GM12878 (cell line): Measurements from ENCODE around the gene HMCES. TPM values are rescaled to one million over a fixed set of nuclear protein-coding genes. Genes with fewer than 3 reads are reported as not detected.

Experiments
- ATAC-seq: fragments of 200-7000 bp; cut with Tn5 transposase; 3 replicates; pipeline ENCODE4 v1.9.1; 2020; ENCODE audit warnings: mild to moderate bottlenecking, moderate library complexity
- BruUV-seq: library from RNA; stranded (reverse); fragments of 400-500 nt; replicated peaks from 2 replicates; lab custom pipeline; 2021; lab: Mats Ljungman, UMichigan
- CTCF ChIA-PET: fragments of 300-600 bp; sonication (Branson Sonifier 250); formaldehyde crosslinking; extraction: SDS; loops from one replicate; lab custom pipeline; 2021; ENCODE audit warnings: inconsistent platforms; lab: Yijun Ruan, JAX
- POLR2A ChIA-PET: fragments of 350-600 bp; formaldehyde crosslinking; extraction: SDS; loops from one replicate; lab custom pipeline; 2021; ENCODE audit warnings: inconsistent platforms; lab: Charles Lee
- RAD21 ChIA-PET: fragments of 300-600 bp; sonication (Branson Sonifier 250); formaldehyde crosslinking; loops from one replicate; lab custom pipeline; 2023; ENCODE audit warnings: antibody characterized with exemption; ENCODE audit not compliant: unreplicated experiment; lab: Charles Lee
- SMC1A ChIA-PET: fragments of 300-600 bp; sonication (Branson Sonifier 250); formaldehyde crosslinking; loops from one replicate; lab custom pipeline; 2023; ENCODE audit not compliant: unreplicated experiment, uncharacterized antibody; lab: Charles Lee
- DNase-seq: peaks from one replicate; pipeline ENCODE4 v3.0.0-alpha.2; 2011; ENCODE audit warnings: low read depth, low spot score
- FAIRE-seq: peaks from 3 replicates; lab custom pipeline; 2011; peaks lifted over from hg19 to GRCh38; lab: Jason Lieb, UNC
- H2AFZ ChIP-seq: 2 replicates; pipeline ENCODE4 v1.6.0; 2011; ENCODE audit warnings: low read depth, low read length, control low read depth; ENCODE audit not compliant: control insufficient read depth
- H3K27ac ChIP-seq: 2 replicates; pipeline ENCODE4 v1.5.1; 2011; ENCODE audit warnings: control low read depth; ENCODE audit not compliant: control insufficient read depth, insufficient read depth
- H3K27me3 ChIP-seq, 2 experiments: replicated peaks in 1 of 2; 2 replicates each; pipeline versions ENCODE4 v1.6.0 to v1.6.1; 2011; ENCODE audit warnings: low read length in 1 of 2; ENCODE audit not compliant: control insufficient read depth in 2 of 2, insufficient read depth in 2 of 2
- H3K36me3 ChIP-seq, 2 experiments: 2 replicates each; pipeline ENCODE4 v1.5.1; 2011; ENCODE audit warnings: low read length in 1 of 2; ENCODE audit not compliant: control insufficient read depth in 2 of 2, insufficient read depth in 2 of 2
- H3K4me1 ChIP-seq: 2 replicates; pipeline ENCODE4 v1.6.1; 2011; ENCODE audit warnings: mild to moderate bottlenecking, low read length, moderate library complexity, mixed read lengths; ENCODE audit not compliant: control insufficient read depth, insufficient read depth
- H3K4me2 ChIP-seq: 2 replicates; pipeline ENCODE4 v1.6.0; 2011; ENCODE audit warnings: control low read depth; ENCODE audit not compliant: control insufficient read depth, insufficient read depth
- H3K4me3 ChIP-seq: fragments of 200-600 bp; sonication (generic); 2 replicates; pipeline ENCODE4 v1.5.1; 2016
- H3K79me2 ChIP-seq: 2 replicates; pipeline ENCODE4 v1.6.0; 2011; ENCODE audit warnings: low read length; ENCODE audit not compliant: control insufficient read depth, insufficient read depth
- H3K9ac ChIP-seq: 2 replicates; pipeline ENCODE4 v1.8.0; 2011; ENCODE audit warnings: low read length, control low read depth, mixed read lengths; ENCODE audit not compliant: control insufficient read depth, insufficient read depth
- H3K9me3 ChIP-seq: replicated peaks from 3 replicates; pipeline ENCODE4 v1.5.1; 2011; ENCODE audit warnings: mild to moderate bottlenecking, low read length; ENCODE audit not compliant: control insufficient read depth, insufficient read depth
- H4K20me1 ChIP-seq: 2 replicates; pipeline ENCODE4 v1.6.0; 2011; ENCODE audit not compliant: control insufficient read depth, insufficient read depth
- CHD1 ChIP-seq: IDR thresholded peaks from 2 replicates; pipeline ENCODE4 v1.6.1; 2012; ENCODE audit warnings: low read depth, low read length, improper control_type of control experiment
- CREB1 ChIP-seq: IDR thresholded peaks from 2 replicates; pipeline ENCODE4 v1.6.1; 2012; ENCODE audit warnings: low read depth, mild to moderate bottlenecking, inconsistent platforms
- HDGF ChIP-seq: fragments of 450-650 bp; IDR thresholded peaks from 2 replicates; pipeline ENCODE4 v1.6.1; 2016; ENCODE audit warnings: antibody characterized with exemption
- MEF2B ChIP-seq: fragments of 450-650 bp; IDR thresholded peaks from 2 replicates; pipeline ENCODE4 v1.6.1; 2018; ENCODE audit warnings: mild to moderate bottlenecking, moderate library complexity; ENCODE audit not compliant: partially characterized antibody, poor library complexity, severe bottlenecking
- NFXL1 ChIP-seq: fragments of 450-650 bp; IDR thresholded peaks from 2 replicates; pipeline ENCODE4 v1.6.1; 2017; ENCODE audit warnings: antibody characterized with exemption, mild to moderate bottlenecking, borderline replicate concordance
- NFYA ChIP-seq: IDR thresholded peaks from 2 replicates; pipeline ENCODE4 v1.6.1; 2011; ENCODE audit warnings: low read depth, mild to moderate bottlenecking, low read length, improper control_type of control experiment, borderline replicate concordance
- POLR2AphosphoS2 ChIP-seq: IDR thresholded peaks from 2 replicates; pipeline ENCODE4 v1.6.1; 2011; ENCODE audit warnings: low read depth, mild to moderate bottlenecking, low read length, improper control_type of control experiment, moderate library complexity
- RAD21 ChIP-seq: IDR thresholded peaks from 2 replicates; pipeline ENCODE4 v1.6.1; 2011; ENCODE audit warnings: mild to moderate bottlenecking, low read depth, low read length, moderate library complexity; ENCODE audit not compliant: insufficient read depth
- RUNX3 ChIP-seq: IDR thresholded peaks from 2 replicates; pipeline ENCODE4 v1.6.1; 2012; ENCODE audit warnings: low read length, inconsistent platforms
- SP1 ChIP-seq: IDR thresholded peaks from one replicate; pipeline ENCODE4 v1.6.1; 2011; ENCODE audit warnings: low read depth, low read length
- STAT3 ChIP-seq: IDR thresholded peaks from 2 replicates; pipeline ENCODE4 v1.6.1; 2011; ENCODE audit warnings: low read depth, low read length, improper control_type of control experiment
- TCF12 ChIP-seq: IDR thresholded peaks from 2 replicates; pipeline ENCODE4 v1.6.1; 2011; ENCODE audit warnings: low read depth, mild to moderate bottlenecking, low read length
- WGBS: methylation state at CpG from one replicate; pipeline ENCODE4 v1.1.6; 2016; ENCODE audit warnings: low lambda C conversion rate; ENCODE audit not compliant: insufficient replicate concordance, insufficient coverage; ENCODE audit errors: missing lambda C conversion rate; 5-methylcytosine and 5-hydroxymethylcytosine counted together
- in situ Hi-C: fragments of 300-500 bp; cut with MboI; formaldehyde crosslinking; loops from 9 replicates; pipeline ENCODE4 v1.14.3; 2018; ENCODE audit warnings: mixed read lengths
- intact Hi-C: fragments of 100-400 bp; cut with micrococcal nuclease; formaldehyde crosslinking; loops from one replicate; pipeline ENCODE4 v1.14.2; 2022; ENCODE audit not compliant: unreplicated experiment
- polyA plus RNA-seq, 11 experiments: library from polyadenylated mRNA; depleted of rRNA in 4 of 11; unstranded in 6 of 11; stranded (reverse) in 5 of 11; fragments of >200 nt; fragmentation: Nextera tagmentation in 4 of 11; fragmentation: Illumina TruSeq in 1 of 11; extraction: Ambion mirVana in 4 of 11; extraction: Trizol in 1 of 11; gene quantifications; 1 replicate in 1 of 11; 2 replicates in 10 of 11; pipeline versions ENCODE4 v1.2.1 to v1.2.3, GENCODE V29; 2011 to 2016; ENCODE audit warnings: inconsistent platforms in 2 of 11, missing spikeins in 2 of 11, low read depth in 1 of 11
- total RNA-seq, 4 experiments: library from RNA; depleted of rRNA in 3 of 4; stranded (reverse); fragments of >200 nt in 3 of 4; fragmentation: Illumina TruSeq in 1 of 4; extraction: Trizol in 1 of 4; gene quantifications; 2 replicates each; pipeline versions ENCODE4 v1.2.1 to v1.2.3, GENCODE V29; 2013 to 2021
- TF ChIP-seq, protein P1 (sequence below): IDR thresholded peaks from 2 replicates; pipeline ENCODE4 v1.6.1; 2012; ENCODE audit warnings: improper control_type of control experiment, low read depth, low read length; ENCODE audit not compliant: insufficient replicate concordance
- TF ChIP-seq, protein P2 (sequence below): IDR thresholded peaks from 2 replicates; pipeline ENCODE4 v1.6.1; 2012; ENCODE audit warnings: low read depth, low read length, improper control_type of control experiment

The HMCES gene
- total and polyA plus RNA-seq, 10 of the 15 experiments (the other 5 are each of a cell fraction or from before 2014, with no cell fraction given) = 12.4 to 49.8 (median 27.0) TPM

DNA sequence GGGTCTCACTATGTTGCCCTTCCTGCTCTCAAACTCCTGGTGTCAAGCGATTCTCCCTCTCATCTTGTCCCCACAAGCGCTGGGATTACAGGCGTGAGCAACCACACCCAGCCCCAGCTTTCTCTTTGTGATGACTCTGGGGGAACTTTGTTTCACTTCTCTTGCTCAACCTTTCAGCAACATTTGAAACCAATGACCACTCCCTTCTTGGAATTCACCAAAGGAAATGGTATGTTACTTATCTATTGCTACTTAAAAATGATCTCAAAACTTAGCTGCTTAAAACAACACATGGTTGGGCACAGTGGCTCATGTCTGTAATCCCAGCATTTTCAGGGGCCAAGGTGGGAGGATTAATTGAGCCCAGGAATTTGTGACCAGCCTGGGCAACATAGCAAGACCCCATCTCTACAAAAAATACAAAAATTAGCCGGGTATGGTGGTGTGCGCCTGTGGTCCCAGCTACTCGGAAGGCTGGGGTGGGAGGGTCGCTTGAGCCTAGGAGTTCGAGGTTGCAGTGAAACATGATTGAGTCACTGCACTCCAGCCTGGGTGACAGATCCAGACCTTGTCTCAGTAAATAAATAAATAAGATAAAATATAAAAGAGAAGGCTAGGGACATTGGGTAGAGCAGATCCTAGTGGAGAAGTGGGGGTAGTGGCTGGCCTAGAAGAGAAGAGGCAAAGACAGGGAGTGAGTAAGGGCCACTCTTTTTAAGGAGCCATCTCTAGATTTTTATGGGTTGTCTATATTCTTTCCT, 39.5 kb upstream of the HMCES start (continued):
- TF ChIP-seq MEF2B (no peak), CREB1 (no peak)

DNA sequence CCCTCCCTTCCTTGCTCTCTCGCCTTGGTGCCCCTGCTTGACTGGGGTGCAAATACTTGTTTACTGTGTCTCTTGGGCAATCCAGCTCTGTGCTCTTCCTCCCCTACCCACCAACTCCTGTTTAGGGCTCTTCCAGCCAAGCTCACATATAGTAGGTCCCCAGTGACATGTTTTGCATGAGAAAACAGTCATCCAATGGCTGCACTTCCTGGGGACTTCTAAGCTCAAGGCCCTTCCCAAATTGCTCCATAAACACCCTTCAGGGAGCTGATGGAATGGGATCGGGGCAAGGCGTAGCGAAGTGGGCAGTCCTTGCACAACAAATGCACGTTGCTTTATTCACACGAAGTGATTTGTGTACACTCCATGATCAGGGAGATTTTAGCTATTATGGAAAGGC, 38.7 kb upstream of the HMCES start:
- no peak overlapping the region for H3K27ac ChIP-seq
- no peaks in the 10 kb centered on the region for H3K27me3 ChIP-seq
- no peaks in the 10 kb centered on the region for H3K79me2 ChIP-seq
- ChIA-PET SMC1A (interaction anchor here (1.1 to 1.9 kb wide), 4 partner anchors 77 to 365 kb away, joined by 3 to 10 read pairs (median 4); no protein-coding TSS in a partner anchor), RAD21 (interaction anchor here (1.4 to 1.5 kb wide), 2 partner anchors 9 to 186 kb away, joined by 3 to 5 read pairs; partner anchors contain the start of gene COPG1), CTCF (interaction anchor here (1.2 to 5.2 kb wide), 4 partner anchors 67 to 269 kb away, joined by 3 to 39 read pairs (median 8); no protein-coding TSS in a partner anchor), POLR2A (interaction anchor here (1.4 kb wide), 1 partner anchor 11 kb away, joined by 4 read pairs; no protein-coding TSS in a partner anchor)
- DNase-seq = no peak
- no peak overlapping the region for H3K4me2 ChIP-seq
- H3K9me3 ChIP-seq = no peaks in the 10 kb centered on the region
- H3K9ac ChIP-seq = no peak overlapping the region
- 73% methylated on average over 6 of the region's 6 CpGs for WGBS
- peaks cover 7% of the 10 kb centered on the region; the same call in 1 of the 2 replicates for H3K4me1 ChIP-seq
- ATAC-seq = no peak
- no peak for FAIRE-seq
- no peaks in the 10 kb centered on the region for H3K36me3 ChIP-seq
- in situ Hi-C loops (loop anchor here (5.0 kb wide), 1 partner anchor 183 kb away; no protein-coding TSS in a partner anchor), intact Hi-C loops (no loop called here)
- no TSS peak for BruUV-seq
- H2AFZ ChIP-seq = no peak overlapping the region
- no peak overlapping the region for H3K4me3 ChIP-seq
- H4K20me1 ChIP-seq = no peaks in the 10 kb centered on the region
- no peak for TF ChIP-seq RAD21
- no peak for TF ChIP-seq STAT3
- no peak for TF ChIP-seq POLR2AphosphoS2
- TF ChIP-seq CHD1 = no peak
- TF ChIP-seq NFXL1 = no peak
- TF ChIP-seq RUNX3 = no peak
- TF ChIP-seq, protein P1, sequence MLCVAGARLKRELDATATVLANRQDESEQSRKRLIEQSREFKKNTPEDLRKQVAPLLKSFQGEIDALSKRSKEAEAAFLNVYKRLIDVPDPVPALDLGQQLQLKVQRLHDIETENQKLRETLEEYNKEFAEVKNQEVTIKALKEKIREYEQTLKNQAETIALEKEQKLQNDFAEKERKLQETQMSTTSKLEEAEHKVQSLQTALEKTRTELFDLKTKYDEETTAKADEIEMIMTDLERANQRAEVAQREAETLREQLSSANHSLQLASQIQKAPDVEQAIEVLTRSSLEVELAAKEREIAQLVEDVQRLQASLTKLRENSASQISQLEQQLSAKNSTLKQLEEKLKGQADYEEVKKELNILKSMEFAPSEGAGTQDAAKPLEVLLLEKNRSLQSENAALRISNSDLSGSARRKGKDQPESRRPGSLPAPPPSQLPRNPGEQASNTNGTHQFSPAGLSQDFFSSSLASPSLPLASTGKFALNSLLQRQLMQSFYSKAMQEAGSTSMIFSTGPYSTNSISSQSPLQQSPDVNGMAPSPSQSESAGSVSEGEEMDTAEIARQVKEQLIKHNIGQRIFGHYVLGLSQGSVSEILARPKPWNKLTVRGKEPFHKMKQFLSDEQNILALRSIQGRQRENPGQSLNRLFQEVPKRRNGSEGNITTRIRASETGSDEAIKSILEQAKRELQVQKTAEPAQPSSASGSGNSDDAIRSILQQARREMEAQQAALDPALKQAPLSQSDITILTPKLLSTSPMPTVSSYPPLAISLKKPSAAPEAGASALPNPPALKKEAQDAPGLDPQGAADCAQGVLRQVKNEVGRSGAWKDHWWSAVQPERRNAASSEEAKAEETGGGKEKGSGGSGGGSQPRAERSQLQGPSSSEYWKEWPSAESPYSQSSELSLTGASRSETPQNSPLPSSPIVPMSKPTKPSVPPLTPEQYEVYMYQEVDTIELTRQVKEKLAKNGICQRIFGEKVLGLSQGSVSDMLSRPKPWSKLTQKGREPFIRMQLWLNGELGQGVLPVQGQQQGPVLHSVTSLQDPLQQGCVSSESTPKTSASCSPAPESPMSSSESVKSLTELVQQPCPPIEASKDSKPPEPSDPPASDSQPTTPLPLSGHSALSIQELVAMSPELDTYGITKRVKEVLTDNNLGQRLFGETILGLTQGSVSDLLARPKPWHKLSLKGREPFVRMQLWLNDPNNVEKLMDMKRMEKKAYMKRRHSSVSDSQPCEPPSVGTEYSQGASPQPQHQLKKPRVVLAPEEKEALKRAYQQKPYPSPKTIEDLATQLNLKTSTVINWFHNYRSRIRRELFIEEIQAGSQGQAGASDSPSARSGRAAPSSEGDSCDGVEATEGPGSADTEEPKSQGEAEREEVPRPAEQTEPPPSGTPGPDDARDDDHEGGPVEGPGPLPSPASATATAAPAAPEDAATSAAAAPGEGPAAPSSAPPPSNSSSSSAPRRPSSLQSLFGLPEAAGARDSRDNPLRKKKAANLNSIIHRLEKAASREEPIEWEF = no peak
- no peak for TF ChIP-seq SP1
- TF ChIP-seq, protein P2, sequence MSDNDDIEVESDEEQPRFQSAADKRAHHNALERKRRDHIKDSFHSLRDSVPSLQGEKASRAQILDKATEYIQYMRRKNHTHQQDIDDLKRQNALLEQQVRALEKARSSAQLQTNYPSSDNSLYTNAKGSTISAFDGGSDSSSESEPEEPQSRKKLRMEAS = no peak
- no peak for TF ChIP-seq HDGF
- no peak for TF ChIP-seq TCF12
- no peak for TF ChIP-seq NFYA
